NCI-H2227 (cell line): ENCODE data around the gene FAM185A.
"Not testable (repeated sequence)": the region's sequence is repeated elsewhere in the genome, so short reads cannot be mapped to it uniquely, and the experiment has no call there.

Source experiments
- DNase-seq: peaks from one replicate; lab custom pipeline; 2025; ENCODE audit not compliant: unreplicated experiment; lab: John Stamatoyannopoulos, UW

The FAM185A gene

GRCh38 chr7:102776217-102776616, 27.4 kb downstream of the FAM185A start:
- DNase-seq = not testable (repeated sequence)

GRCh38 chr7:102778663-102779062, 29.9 kb downstream of the FAM185A start:
- DNase-seq = not testable (repeated sequence)

- DNase-seq = not testable (repeated sequence)
These were observed 32.1 kb downstream of the FAM185A start for GRCh38 chr7:102780926-102781325.

- peak; percentile 3 for DNase-seq
These were observed 40.0 kb downstream of the FAM185A start for GRCh38 chr7:102788770-102789169.

GRCh38 chr7:102790364-102791100, 41.7 kb downstream of the FAM185A start:
- DNase-seq = not testable (repeated sequence)

- peak; percentile 12 for DNase-seq
These were observed 42.6 kb downstream of the FAM185A start for GRCh38 chr7:102791367-102791766.

GRCh38 chr7:102791831-102792230, 43.0 kb downstream of the FAM185A start:
- peak; percentile 26 for DNase-seq

- DNase-seq = not testable (repeated sequence)
These were observed 45.8 kb downstream of the FAM185A start for GRCh38 chr7:102794567-102794966.

- DNase-seq = not testable (repeated sequence)
These were observed 47.3 kb downstream of the FAM185A start for GRCh38 chr7:102795987-102796595.

GRCh38 chr7:102806613-102807012, 57.8 kb downstream of the FAM185A start:
- no peak for DNase-seq

- DNase-seq = no peak
These were observed 62.1 kb downstream of the FAM185A start for GRCh38 chr7:102810916-102811315.

- DNase-seq = no peak
These were observed 63.3 kb downstream of the FAM185A start for GRCh38 chr7:102811942-102812678.

GRCh38 chr7:102813191-102814024, 64.6 kb downstream of the FAM185A start:
- no peak for DNase-seq

GRCh38 chr7:102814025-102814471, 65.2 kb downstream of the FAM185A start:
- DNase-seq = no peak

GRCh38 chr7:102817616-102818573, 69.1 kb downstream of the FAM185A start:
- DNase-seq = no peak

- no peak for DNase-seq
These were observed 70.4 kb downstream of the FAM185A start for GRCh38 chr7:102819151-102819550.

GRCh38 chr7:102821994-102822747, 73.4 kb downstream of the FAM185A start:
- no peak for DNase-seq

GRCh38 chr7:102823390-102824119, 74.8 kb downstream of the FAM185A start:
- DNase-seq = no peak
